GM18907 (cell line): ENCODE results near the gene SLC22A13.

Source experiments
- ATAC-seq: cut with Tn5 transposase; IDR thresholded peaks from one replicate; pipeline ENCODE4 v1.9.1; 2021; ENCODE audit warnings: mild to moderate bottlenecking, moderate library complexity; ENCODE audit not compliant: unreplicated experiment

SLC22A13 gene

GRCh38 chr3:38325256-38325655 lies 59.6 kb downstream of the SLC22A13 start:
- ATAC-seq, result no peak

DNA sequence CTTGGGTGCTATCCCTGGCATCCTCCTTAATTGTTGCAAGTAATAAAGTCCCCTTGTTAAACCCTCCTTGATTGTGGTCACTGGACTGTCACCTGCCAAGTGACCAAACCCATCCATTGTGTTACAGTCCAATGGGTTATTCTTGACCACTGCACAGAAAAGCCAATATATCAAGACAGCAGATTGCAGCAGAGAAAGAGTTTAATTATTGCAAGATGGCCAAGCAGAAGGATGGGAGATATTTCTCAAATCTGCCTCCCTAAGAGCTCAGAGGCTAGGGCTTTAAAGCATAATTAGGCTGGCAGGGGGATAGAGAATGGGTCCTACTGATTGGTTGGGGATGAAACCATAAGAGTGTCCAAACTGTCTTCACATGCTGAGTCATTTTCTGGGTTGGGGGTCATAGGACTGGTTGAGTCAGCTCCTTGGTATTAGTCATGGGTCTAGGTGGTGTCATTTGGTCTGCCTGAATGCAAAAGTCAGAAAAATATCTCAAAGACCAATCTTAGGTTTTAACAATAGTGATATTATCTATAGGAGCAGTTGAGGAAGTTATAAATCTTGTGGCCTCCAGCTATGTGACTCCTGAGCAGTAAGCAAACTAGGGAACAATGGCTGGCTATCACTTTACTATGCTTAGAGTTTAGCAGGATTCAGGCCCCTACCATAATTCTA lies 61.9 kb downstream of the SLC22A13 start:
- ATAC-seq, result no peak
